Measurements from ENCODE around the gene TMEM92. TPM values are rescaled to one million over a fixed set of nuclear protein-coding genes. Genes with fewer than 3 reads are reported as not detected.

Gene TMEM92
- total RNA-seq, 1 donor from 2014 or later, result 28.1 TPM

DNA sequence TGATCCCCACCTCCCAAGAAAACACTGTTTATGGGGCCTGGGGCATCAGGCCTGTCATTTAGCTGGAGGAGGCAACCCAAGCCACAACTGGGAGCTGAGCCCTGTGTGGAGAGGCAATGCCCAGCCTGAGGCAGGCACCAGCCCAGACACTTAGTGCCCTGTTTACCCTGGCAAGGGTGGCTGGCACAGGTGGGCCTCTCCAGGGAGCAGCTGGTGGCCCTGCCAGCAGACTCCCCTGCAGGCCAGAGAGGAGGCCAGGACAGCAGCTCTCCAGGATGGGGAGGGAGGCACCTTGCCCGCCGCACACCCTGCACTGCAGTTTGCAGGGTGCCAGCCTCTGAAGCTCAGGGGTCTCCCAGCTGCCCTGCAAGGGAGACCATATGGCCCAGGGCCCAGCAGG lies 9.1 kb upstream of the TMEM92 start:
- Mint-ChIP-seq H3K4me1 (ENCODE audit: unreplicated experiment) (peaks cover 6% of the 10 kb centered on the region), H3K9me3 (ENCODE audit: unreplicated experiment) (no peaks in the 10 kb centered on the region), H3K4me3 (ENCODE audit: unreplicated experiment) (no peak overlapping the region), H3K36me3 (ENCODE audit: low read depth, unreplicated experiment) (peaks cover 8% of the 10 kb centered on the region), H3K27ac (ENCODE audit: unreplicated experiment) (no peak overlapping the region), H3K27me3 (ENCODE audit: unreplicated experiment) (peaks cover 11% of the 10 kb centered on the region)
- TF ChIP-seq, protein P1, sequence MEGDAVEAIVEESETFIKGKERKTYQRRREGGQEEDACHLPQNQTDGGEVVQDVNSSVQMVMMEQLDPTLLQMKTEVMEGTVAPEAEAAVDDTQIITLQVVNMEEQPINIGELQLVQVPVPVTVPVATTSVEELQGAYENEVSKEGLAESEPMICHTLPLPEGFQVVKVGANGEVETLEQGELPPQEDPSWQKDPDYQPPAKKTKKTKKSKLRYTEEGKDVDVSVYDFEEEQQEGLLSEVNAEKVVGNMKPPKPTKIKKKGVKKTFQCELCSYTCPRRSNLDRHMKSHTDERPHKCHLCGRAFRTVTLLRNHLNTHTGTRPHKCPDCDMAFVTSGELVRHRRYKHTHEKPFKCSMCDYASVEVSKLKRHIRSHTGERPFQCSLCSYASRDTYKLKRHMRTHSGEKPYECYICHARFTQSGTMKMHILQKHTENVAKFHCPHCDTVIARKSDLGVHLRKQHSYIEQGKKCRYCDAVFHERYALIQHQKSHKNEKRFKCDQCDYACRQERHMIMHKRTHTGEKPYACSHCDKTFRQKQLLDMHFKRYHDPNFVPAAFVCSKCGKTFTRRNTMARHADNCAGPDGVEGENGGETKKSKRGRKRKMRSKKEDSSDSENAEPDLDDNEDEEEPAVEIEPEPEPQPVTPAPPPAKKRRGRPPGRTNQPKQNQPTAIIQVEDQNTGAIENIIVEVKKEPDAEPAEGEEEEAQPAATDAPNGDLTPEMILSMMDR (IDR thresholded peaks at IDR 0.05; ENCODE audit: unreplicated experiment), result no peak
- DNase-seq (ENCODE audit: low spot score), result no peak

DNA sequence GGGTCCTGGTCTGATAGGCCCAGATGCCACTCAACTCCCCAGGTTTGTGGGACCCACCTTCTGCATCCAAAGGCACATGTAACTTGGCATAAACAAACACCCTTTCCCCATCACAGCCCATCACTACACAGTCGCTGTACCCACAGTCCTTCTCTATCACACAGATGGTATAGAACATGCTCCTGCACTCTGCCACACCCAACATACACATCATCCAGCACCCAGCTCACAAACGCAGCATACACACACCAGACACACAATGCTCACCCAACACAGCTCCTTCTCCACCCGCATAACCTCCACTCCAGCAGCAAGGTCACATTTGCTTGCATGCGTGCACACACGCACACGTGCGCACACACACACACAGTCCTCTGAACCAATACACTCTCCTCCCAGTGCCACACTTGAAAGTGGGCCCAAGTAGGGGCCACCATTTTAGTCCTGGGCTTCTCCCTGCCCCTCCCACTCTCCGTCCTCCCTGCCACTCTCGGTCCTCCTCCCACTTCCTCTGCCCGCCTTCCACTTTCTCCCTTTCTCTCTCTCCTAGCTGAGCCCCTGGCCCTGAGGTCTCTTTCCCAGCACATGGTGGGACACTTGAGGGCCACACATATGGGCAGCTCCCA lies 8.5 kb upstream of the TMEM92 start:
- no peak for DNase-seq (ENCODE audit: low spot score)

DNA sequence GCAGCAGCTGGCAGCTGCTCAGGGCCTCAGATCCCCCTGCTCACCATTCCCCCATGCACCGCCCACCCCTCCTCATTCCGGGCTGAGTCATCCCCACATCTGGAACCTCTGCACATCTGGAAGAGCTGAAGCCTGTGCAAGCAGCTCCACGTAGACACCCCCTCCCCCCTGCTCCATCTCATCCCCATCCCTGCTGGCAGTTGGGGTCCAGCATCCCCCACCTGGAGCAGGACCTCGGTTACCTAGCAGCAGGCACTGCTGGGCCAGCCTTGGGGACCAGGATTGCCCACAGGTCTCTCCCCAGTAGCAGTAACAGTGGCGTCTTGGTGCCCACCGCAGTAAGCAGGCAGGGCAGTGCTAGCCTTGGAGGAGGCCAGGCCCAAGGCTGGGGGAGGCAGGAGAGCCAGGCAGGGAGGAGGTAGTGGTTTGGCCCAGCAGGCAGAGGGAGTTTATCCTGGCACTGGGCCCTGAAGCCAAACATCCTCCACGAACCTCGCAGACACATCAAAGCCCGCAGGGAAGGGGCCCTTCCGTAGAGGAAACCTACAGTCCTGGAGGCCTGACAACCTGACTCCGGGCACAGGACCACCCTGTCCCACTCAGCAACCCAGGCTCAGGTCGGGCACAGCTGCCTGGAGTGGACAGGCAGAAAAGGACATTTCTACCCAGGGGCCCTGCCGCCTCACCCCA lies 7.7 kb upstream of the TMEM92 start:
- Mint-ChIP-seq H3K9me3 (ENCODE audit: unreplicated experiment) (no peaks in the 10 kb centered on the region), H3K27ac (ENCODE audit: unreplicated experiment) (no peak overlapping the region), H3K4me3 (ENCODE audit: unreplicated experiment) (no peak overlapping the region), H3K27me3 (ENCODE audit: unreplicated experiment) (peaks cover 10% of the 10 kb centered on the region), H3K36me3 (ENCODE audit: low read depth, unreplicated experiment) (peaks cover 7% of the 10 kb centered on the region), H3K4me1 (ENCODE audit: unreplicated experiment) (peaks cover 6% of the 10 kb centered on the region)
- TF ChIP-seq, protein P1 (IDR thresholded peaks at IDR 0.05; ENCODE audit: unreplicated experiment), result no peak
- DNase-seq (ENCODE audit: low spot score), result no peak

More for the DNA sequence above, 8.5 kb upstream of the TMEM92 start:
- TF ChIP-seq, protein P1 (IDR thresholded peaks at IDR 0.05; ENCODE audit: unreplicated experiment), result no peak
- H3K4me1 Mint-ChIP-seq (ENCODE audit: unreplicated experiment), result peaks cover 6% of the 10 kb centered on the region
- H3K36me3 Mint-ChIP-seq (ENCODE audit: low read depth, unreplicated experiment), result peaks cover 7% of the 10 kb centered on the region
- peak overlapping the region; percentile 50 for H3K27ac Mint-ChIP-seq (ENCODE audit: unreplicated experiment)
- H3K27me3 Mint-ChIP-seq (ENCODE audit: unreplicated experiment), result peaks cover 10% of the 10 kb centered on the region
- peak overlapping the region; percentile 28 for H3K4me3 Mint-ChIP-seq (ENCODE audit: unreplicated experiment)
- H3K9me3 Mint-ChIP-seq (ENCODE audit: unreplicated experiment), result no peaks in the 10 kb centered on the region

DNA sequence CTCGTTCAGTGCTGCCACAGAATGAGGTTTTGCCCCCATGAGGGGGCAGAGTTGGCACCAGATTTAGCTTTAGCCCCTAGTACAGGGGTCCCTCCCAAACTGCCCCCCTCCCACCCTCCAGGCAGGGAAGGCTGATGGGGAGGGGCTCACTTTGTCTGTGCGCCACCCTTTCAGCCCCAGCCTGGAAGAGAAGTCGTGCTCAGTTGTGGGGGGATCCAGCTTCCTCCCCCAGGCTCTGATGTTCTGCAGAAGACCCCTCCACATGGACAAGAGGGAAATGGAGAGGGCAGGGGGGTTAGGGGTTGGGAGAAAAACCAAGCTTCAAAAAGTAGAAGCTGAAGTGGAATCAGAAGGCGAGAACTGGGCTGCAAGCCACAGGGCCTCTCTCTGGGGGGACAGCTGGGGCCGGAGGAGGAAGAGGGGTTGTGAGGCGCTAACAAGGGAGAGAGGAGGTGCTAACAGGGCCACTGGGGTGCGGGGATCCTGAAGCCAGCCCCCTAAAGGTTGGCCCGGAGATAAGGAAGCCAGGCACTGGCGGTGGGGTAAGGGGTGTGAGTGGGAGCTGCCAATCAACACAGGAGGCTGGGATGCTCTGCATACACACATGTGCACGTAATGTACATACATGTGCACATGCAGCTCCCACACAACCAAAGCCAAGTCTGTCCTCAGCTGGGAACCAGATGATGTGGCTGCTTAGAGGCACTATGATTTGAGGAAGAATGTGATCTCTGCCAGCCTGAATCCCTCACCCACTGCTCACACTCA lies 7.0 kb upstream of the TMEM92 start:
- H3K27ac Mint-ChIP-seq (ENCODE audit: unreplicated experiment), result no peak overlapping the region

More for the DNA sequence above, 7.0 kb upstream of the TMEM92 start:
- Mint-ChIP-seq H3K9me3 (ENCODE audit: unreplicated experiment) (no peaks in the 10 kb centered on the region), H3K4me1 (ENCODE audit: unreplicated experiment) (peaks cover 6% of the 10 kb centered on the region), H3K27me3 (ENCODE audit: unreplicated experiment) (peaks cover 7% of the 10 kb centered on the region), H3K36me3 (ENCODE audit: low read depth, unreplicated experiment) (peaks cover 7% of the 10 kb centered on the region), H3K4me3 (ENCODE audit: unreplicated experiment) (no peak overlapping the region)
- DNase-seq (ENCODE audit: low spot score), result no peak
- TF ChIP-seq, protein P1 (IDR thresholded peaks at IDR 0.05; ENCODE audit: unreplicated experiment), result no peak

All from endothelial cell (in vitro differentiated cells).